CD14-positive monocyte (primary cell): ENCODE results near the gene ROBO1. TPM values are rescaled to one million over a fixed set of nuclear protein-coding genes. Genes with fewer than 3 reads are reported as not detected.

Experiments
- DNase-seq, 3 donors: peaks; one replicate each; pipeline ENCODE4 v3.0.0-alpha.2; 2011 to 2022
- H2AFZ ChIP-seq: 2 replicates; pipeline ENCODE4 v1.6.0; 2012; ENCODE audit warnings: mild to moderate bottlenecking, low read depth, low read length, inconsistent platforms; ENCODE audit not compliant: insufficient read depth, poor library complexity, severe bottlenecking
- H3K27ac ChIP-seq, 2 donors: 1 replicate in 1 of 2; 2 replicates in 1 of 2; pipeline ENCODE4 v1.5.1; 2012 to 2013; ENCODE audit warnings: low read length in 2 of 2, control low read depth in 1 of 2, inconsistent platforms in 1 of 2, low read depth in 1 of 2, mild to moderate bottlenecking in 1 of 2
- H3K27me3 ChIP-seq, 2 donors: one replicate each; pipeline versions ENCODE4 v1.6.0 to v1.6.1; 2011 to 2013; ENCODE audit warnings: low read length in 2 of 2; ENCODE audit not compliant: control insufficient read depth in 2 of 2, insufficient read depth in 2 of 2
- H3K36me3 ChIP-seq, 2 donors: replicated peaks in 1 of 2; 1 replicate in 1 of 2; 2 replicates in 1 of 2; pipeline versions ENCODE4 v1.5.1 to v1.6.1; 2012 to 2013; ENCODE audit warnings: low read length in 2 of 2, control low read depth in 1 of 2, inconsistent platforms in 1 of 2, mild to moderate bottlenecking in 1 of 2; ENCODE audit not compliant: insufficient read depth in 2 of 2, control insufficient read depth in 1 of 2
- H3K4me1 ChIP-seq, 2 donors: 1 replicate in 1 of 2; 2 replicates in 1 of 2; pipeline versions ENCODE4 v1.5.1 to v1.6.1; 2012 to 2013; ENCODE audit warnings: low read length in 2 of 2, control low read depth in 1 of 2, inconsistent platforms in 1 of 2, mild to moderate bottlenecking in 1 of 2, moderate library complexity in 1 of 2; ENCODE audit not compliant: insufficient read depth in 2 of 2, control insufficient read depth in 1 of 2
- H3K4me2 ChIP-seq: replicated peaks from 2 replicates; pipeline ENCODE3; 2012; ENCODE audit warnings: low read length, moderate library complexity, mild to moderate bottlenecking; ENCODE audit not compliant: poor library complexity, severe bottlenecking; ENCODE audit errors: extremely low read depth
- H3K4me3 ChIP-seq, 3 experiments: fragments of 200-600 bp in 1 of 3; sonication (generic) in 1 of 3; replicated peaks in 1 of 3; 1 replicate in 2 of 3; 2 replicates in 1 of 3; pipeline ENCODE4 v1.5.1; 2011 to 2013; ENCODE audit warnings: low read length in 3 of 3, mild to moderate bottlenecking in 3 of 3, control low read depth in 2 of 3, low read depth in 2 of 3, inconsistent platforms in 1 of 3, moderate library complexity in 1 of 3
- H3K79me2 ChIP-seq: 2 replicates; pipeline ENCODE4 v1.6.0; 2012; ENCODE audit warnings: mild to moderate bottlenecking, control low read depth, inconsistent platforms, low read length, moderate library complexity; ENCODE audit not compliant: insufficient read depth
- H3K9ac ChIP-seq: 2 replicates; pipeline ENCODE4 v1.6.0; 2017; ENCODE audit warnings: low read length, mild to moderate bottlenecking; ENCODE audit not compliant: insufficient read depth, poor library complexity, severe bottlenecking
- H3K9me3 ChIP-seq, 2 donors: replicated peaks in 1 of 2; 1 replicate in 1 of 2; 2 replicates in 1 of 2; pipeline versions ENCODE4 v1.5.1 to v1.6.1; 2012 to 2013; ENCODE audit warnings: low read length in 2 of 2, control low read depth in 1 of 2; ENCODE audit not compliant: control insufficient read depth in 1 of 2, insufficient read depth in 1 of 2
- H4K20me1 ChIP-seq: 2 replicates; pipeline ENCODE4 v1.6.0; 2012; ENCODE audit warnings: mild to moderate bottlenecking, low read length, control low read depth, moderate library complexity; ENCODE audit not compliant: insufficient read depth
- H3K27ac Mint-ChIP-seq, 7 donors: one replicate each; pipeline ENCODE4 v1.8.0; 2020; ENCODE audit warnings: mild to moderate bottlenecking in 7 of 7, mixed read lengths in 7 of 7, moderate library complexity in 6 of 7, inconsistent platforms in 2 of 7
- H3K27me3 Mint-ChIP-seq, 3 donors: one replicate each; pipeline ENCODE4 v1.8.0; 2021 to 2022; ENCODE audit warnings: low read depth in 3 of 3, mild to moderate bottlenecking in 3 of 3, mixed read lengths in 3 of 3, moderate library complexity in 3 of 3, inconsistent platforms in 1 of 3
- H3K36me3 Mint-ChIP-seq, 2 donors: one replicate each; pipeline ENCODE4 v1.8.0; 2020; ENCODE audit warnings: mixed read lengths in 2 of 2, inconsistent platforms in 1 of 2, mild to moderate bottlenecking in 1 of 2
- H3K4me1 Mint-ChIP-seq: one replicate; pipeline ENCODE4 v1.8.0; 2020; ENCODE audit warnings: mild to moderate bottlenecking, mixed read lengths
- H3K4me3 Mint-ChIP-seq, 2 donors: one replicate each; pipeline ENCODE4 v1.8.0; 2020; ENCODE audit warnings: mild to moderate bottlenecking in 2 of 2, mixed read lengths in 2 of 2, moderate library complexity in 1 of 2
- H3K9me3 Mint-ChIP-seq, 7 donors: one replicate each; pipeline ENCODE4 v1.8.0; 2020 to 2022; ENCODE audit warnings: mixed read lengths in 7 of 7, mild to moderate bottlenecking in 6 of 7, moderate library complexity in 6 of 7, inconsistent platforms in 2 of 7
- WGBS: methylation state at CpG from one replicate; pipeline ENCODE4 v1.1.5; 2013; ENCODE audit warnings: missing lambda C conversion rate; ENCODE audit not compliant: insufficient coverage; 5-methylcytosine and 5-hydroxymethylcytosine counted together
- intact Hi-C, 2 donors: fragments of 100-400 bp; cut with micrococcal nuclease; formaldehyde crosslinking; loops; one replicate each; pipeline versions ENCODE4 v1.15.0 to v1.15.1; 2023
- polyA plus RNA-seq, 3 donors: library from polyadenylated mRNA; depleted of rRNA in 1 of 3; unstranded in 2 of 3; stranded (reverse) in 1 of 3; fragments of 300-500 nt in 2 of 3; fragments of >200 nt in 1 of 3; fragmentation: Illumina TruSeq in 2 of 3; gene quantifications; 1 replicate in 2 of 3; 2 replicates in 1 of 3; pipeline ENCODE4 v1.2.3, GENCODE V29; 2012 to 2021
- TF ChIP-seq, protein P1 (sequence below): fragments of 200-600 bp; IDR thresholded peaks from one replicate; pipeline ENCODE4 v1.8.0; 2022; ENCODE audit warnings: antibody characterized with exemption, mild to moderate bottlenecking

ROBO1 gene
- polyA plus RNA-seq, 3 donors: 0.09 to 0.10 TPM; not detected in 1

DNA sequence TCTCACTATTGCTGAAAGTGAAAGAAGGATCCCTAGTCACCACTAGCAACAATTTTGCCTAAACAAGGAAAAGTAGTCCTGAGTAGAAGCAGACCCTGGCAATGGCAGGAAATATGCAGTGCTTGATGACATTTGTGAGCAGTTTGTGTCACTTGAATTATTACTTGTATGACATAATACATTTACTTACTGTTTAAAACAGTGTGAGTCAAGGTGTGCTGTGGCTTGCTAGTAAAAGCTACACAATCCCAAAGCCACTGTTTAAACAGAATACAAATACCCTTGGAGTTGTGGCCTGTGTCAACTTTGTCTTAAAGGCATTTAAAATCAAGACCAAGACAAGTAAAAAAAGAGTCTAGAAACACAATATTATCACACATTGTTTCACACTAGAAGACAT, 775.4 kb downstream of the ROBO1 start:
- no peaks in the 10 kb centered on the region for H3K36me3 ChIP-seq
- H3K27me3 ChIP-seq: no peaks in the 10 kb centered on the region
- Mint-ChIP-seq H3K27ac (no peak overlapping the region), H3K27me3 (no peaks in the 10 kb centered on the region), H3K4me3 (no peak overlapping the region), H3K9me3 (no peaks in the 10 kb centered on the region), H3K4me1 (no peaks in the 10 kb centered on the region), H3K36me3 (no peaks in the 10 kb centered on the region)
- no peak overlapping the region for H3K4me3 ChIP-seq
- no peaks in the 10 kb centered on the region for H3K9me3 ChIP-seq
- no peak overlapping the region for H2AFZ ChIP-seq
- no peak overlapping the region for H3K27ac ChIP-seq
- no peak overlapping the region for H3K4me2 ChIP-seq
- H3K4me1 ChIP-seq: no peaks in the 10 kb centered on the region
- no peak for DNase-seq
- intact Hi-C loops: no loop called here
- TF ChIP-seq, protein P1, sequence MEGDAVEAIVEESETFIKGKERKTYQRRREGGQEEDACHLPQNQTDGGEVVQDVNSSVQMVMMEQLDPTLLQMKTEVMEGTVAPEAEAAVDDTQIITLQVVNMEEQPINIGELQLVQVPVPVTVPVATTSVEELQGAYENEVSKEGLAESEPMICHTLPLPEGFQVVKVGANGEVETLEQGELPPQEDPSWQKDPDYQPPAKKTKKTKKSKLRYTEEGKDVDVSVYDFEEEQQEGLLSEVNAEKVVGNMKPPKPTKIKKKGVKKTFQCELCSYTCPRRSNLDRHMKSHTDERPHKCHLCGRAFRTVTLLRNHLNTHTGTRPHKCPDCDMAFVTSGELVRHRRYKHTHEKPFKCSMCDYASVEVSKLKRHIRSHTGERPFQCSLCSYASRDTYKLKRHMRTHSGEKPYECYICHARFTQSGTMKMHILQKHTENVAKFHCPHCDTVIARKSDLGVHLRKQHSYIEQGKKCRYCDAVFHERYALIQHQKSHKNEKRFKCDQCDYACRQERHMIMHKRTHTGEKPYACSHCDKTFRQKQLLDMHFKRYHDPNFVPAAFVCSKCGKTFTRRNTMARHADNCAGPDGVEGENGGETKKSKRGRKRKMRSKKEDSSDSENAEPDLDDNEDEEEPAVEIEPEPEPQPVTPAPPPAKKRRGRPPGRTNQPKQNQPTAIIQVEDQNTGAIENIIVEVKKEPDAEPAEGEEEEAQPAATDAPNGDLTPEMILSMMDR: no peak
- no peaks in the 10 kb centered on the region for H3K79me2 ChIP-seq
- H3K9ac ChIP-seq: no peak overlapping the region
- H4K20me1 ChIP-seq: no peaks in the 10 kb centered on the region

DNA sequence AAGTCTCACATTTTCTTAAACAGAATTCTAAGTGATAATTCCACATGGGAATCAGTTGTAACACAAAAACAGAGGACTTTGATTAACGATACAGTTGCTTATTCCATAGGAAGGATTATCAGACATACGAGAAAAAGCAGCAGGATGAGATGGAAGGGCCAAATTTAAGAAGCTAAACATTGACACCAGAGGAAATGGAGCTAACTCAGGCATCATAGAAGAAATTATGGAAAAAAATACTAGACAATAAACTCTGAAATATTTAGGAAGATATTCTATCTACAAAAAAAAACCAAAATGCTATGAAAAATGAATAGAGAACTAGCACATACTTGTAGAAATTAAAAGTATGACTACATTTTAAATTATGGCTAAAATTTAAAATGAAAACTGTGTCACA, 776.1 kb downstream of the ROBO1 start:
- H3K4me1 ChIP-seq: no peaks in the 10 kb centered on the region
- H3K79me2 ChIP-seq: no peaks in the 10 kb centered on the region
- DNase-seq: no peak
- H3K27me3 ChIP-seq: no peaks in the 10 kb centered on the region
- TF ChIP-seq, protein P1: no peak
- no peak overlapping the region for H3K4me3 ChIP-seq
- H3K27me3 Mint-ChIP-seq: no peaks in the 10 kb centered on the region
- intact Hi-C loops: no loop called here
- WGBS: 100% methylated on average over 1 of the region's 2 CpGs
- H4K20me1 ChIP-seq: no peaks in the 10 kb centered on the region
- H3K36me3 ChIP-seq: no peaks in the 10 kb centered on the region
- H3K9me3 Mint-ChIP-seq: no peaks in the 10 kb centered on the region
- H3K36me3 Mint-ChIP-seq: no peaks in the 10 kb centered on the region
- H3K9me3 ChIP-seq: no peaks in the 10 kb centered on the region
- no peak overlapping the region for H3K27ac Mint-ChIP-seq
- no peak overlapping the region for H3K9ac ChIP-seq
- H3K4me1 Mint-ChIP-seq: no peaks in the 10 kb centered on the region
- no peak overlapping the region for H3K4me3 Mint-ChIP-seq
- no peak overlapping the region for H3K27ac ChIP-seq
- H3K4me2 ChIP-seq: no peak overlapping the region
- no peak overlapping the region for H2AFZ ChIP-seq
